HCEC 1CT (cell line): ENCODE measurements around the gene SERPINB10.

Experiments used
- DNase-seq: peaks from one replicate; pipeline ENCODE4 v3.0.0-alpha.2; 2017

Gene SERPINB10

GRCh38 chr18:63951302-63951705 is 43.5 kb downstream of the SERPINB10 start:
- DNase-seq: peak; percentile 67

DNA sequence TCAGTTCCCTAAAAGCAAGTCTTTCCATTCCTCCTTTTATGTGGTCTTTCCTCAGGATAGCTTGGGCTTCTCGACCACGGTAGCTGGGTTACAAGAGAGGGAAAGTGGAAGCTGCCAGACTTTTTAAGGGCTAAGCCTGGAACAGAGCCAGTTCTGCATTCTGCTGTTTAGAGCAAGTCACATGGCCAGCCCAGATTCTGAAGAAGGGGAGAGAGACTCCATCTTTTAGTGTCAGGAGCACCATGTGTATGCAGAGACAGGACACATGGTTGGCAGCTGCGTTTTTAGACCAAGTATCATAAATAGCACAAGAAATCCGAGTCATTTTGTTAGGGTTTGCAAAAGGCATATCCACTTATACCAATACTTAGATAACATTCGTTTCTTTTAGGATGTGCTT is 46.1 kb downstream of the SERPINB10 start:
- DNase-seq: no peak

GRCh38 chr18:63956755-63957154 is 49.0 kb downstream of the SERPINB10 start:
- peak; percentile 73 for DNase-seq

DNA sequence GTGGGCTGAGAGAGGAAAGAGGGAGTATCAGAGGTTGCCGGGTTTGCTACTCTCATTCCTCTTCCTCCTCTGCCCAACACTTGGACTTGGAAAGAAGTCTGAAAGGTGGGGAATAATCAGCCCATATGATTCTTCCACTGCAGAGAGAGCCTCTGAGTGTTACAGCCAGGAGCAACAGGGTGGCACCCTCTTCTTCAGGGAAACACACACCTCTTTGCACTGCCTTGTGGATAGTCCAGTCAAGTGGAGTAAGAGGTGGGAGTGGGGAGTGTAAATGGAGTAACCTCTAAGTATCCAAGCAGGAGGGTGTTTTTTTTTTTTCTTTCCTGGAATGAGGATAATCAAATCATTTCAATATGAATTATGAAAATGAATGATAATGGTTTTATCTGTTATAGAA is 53.1 kb downstream of the SERPINB10 start:
- no peak for DNase-seq

DNA sequence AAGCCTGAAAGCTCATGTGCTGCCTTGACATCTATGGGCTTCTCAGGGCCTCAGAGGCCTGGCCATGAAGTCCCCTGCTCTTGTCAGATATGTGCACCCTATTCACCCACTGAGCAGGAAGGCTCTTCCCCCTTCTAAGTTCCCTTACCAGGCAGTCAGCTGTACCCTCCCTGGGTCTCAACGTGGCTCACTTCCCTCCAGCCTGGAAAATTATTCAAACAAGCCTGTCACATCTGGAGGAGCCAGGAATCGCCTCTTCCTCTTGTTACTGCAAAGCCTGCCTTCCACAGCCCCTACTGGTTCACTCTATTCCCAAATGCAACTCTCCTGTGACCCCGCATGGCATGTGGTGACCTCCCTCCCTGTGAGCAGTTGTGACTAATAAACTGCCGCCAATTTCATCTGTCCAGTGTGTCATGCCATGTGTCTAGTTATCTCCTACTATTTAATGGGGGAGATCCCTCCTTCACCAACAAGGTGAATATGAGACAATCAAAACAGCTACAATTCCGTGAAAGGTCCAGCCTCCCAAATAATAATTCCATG is 53.8 kb downstream of the SERPINB10 start:
- DNase-seq: peak; percentile 49

- DNase-seq: peak; percentile 30
Measured at GRCh38 chr18:63962137-63962536, 54.4 kb downstream of the SERPINB10 start.

DNA sequence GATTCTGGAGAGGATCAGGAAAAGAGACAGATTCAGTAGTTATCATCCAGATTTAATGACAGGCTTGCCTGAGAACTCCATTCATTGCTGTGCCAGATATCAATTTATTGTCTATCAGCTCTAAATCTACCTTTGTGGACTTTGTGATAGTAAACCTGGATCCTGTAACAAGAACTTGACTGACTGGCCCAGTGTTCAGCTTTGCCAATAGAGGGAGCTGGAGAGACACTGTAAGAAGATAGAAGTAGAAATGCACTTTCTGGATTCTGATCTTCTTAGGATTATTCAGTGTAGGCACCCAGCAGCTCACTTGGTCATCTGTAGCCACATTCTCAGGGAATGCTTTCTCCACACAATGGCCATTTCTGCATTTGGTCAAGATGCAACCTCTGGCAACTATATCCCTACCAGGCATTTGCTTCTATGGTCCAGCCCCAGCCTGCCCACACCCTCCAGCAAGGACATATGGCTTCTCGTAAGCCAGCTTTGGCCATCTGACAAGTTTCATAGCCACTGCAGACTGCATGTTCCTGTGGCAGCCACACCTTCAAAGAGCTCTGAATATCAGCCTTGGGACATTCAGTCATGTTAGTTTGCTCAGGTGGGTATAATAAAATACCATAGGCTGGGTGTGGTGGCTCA is 56.0 kb downstream of the SERPINB10 start:
- peak; percentile 64 for DNase-seq

- DNase-seq: no peak
Measured at GRCh38 chr18:63964908-63965307, 57.1 kb downstream of the SERPINB10 start.

DNA sequence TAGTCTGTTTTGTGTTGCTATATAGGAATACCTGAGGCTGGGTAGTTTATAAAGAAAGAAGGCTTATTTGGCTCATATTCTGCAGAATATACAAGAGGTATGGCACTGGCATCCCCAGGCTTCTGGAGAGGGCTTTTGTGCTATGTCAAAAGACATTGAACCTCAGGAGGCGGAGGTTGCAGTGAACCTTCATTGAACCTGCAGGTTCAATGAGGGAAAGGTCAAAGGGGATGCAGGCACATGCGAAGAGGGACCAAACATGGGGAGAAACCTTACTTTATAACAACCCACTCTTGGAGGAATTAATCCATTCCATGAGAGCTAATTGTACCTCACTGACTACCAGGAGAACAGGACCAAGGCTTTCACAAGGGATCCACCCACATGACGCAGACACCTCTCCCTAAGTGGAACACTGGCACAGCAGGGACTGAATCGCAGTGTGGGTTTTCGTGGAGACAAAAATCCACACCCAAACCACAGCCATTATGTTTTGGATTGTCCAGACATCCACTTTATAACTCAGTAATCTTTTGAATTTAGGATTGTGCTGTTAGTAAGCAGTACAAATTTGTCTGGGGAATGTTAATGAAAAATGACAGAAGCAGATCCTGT is 58.1 kb downstream of the SERPINB10 start:
- no peak for DNase-seq

DNA sequence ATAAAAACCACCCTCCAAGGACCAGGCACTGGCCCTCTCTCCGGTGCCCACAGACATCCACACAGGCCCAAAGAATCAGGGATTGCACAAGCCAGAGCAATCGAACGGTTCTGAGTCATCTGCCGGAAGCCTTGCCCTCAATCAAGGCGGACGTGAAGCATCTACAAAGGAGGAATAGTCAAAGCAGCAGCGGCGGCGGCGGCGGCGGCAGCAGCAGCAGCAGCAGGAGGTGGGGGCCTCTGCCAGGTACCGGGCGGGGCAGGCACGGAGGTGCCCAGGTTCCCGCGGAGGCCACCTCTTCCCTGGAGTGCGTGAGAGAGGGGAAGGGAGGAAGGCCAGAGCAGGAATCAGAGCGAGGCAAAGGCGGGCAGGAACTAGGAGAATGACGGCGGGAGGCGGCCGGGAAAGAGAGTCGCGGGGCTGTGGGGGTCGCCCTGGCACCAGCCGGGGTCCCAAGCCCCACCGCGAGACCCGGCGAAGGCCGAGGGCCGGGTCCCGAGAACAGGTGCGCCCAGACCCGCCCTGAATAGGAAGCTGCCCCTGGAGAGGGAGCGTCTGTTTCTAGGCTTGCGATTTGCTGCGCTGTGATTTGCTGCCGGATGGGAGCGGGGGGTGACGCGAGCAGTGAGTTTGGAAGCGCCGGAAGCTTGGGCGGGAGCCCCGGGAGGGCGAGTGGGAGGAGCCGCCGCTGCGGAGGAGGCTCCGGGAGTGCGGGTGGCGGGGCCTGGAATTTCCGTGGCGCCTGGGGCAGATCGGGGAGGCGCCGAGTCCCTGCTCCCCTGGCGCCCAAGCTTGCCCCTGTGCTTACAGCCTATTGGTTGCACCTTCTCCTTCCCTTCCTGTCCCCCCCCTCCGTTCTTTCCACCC is 62.4 kb downstream of the SERPINB10 start, which contains the start of gene SERPINB8:
SERPINB8 (plus strand) TSS at position 140 of the 867 bp plus-strand sequence. CDS start 8,228 bp downstream, outside the sequence.
- DNase-seq: peak; percentile 93

- DNase-seq: peak; percentile 22
Measured at GRCh38 chr18:63970809-63971205, 63.0 kb downstream of the SERPINB10 start.

DNA sequence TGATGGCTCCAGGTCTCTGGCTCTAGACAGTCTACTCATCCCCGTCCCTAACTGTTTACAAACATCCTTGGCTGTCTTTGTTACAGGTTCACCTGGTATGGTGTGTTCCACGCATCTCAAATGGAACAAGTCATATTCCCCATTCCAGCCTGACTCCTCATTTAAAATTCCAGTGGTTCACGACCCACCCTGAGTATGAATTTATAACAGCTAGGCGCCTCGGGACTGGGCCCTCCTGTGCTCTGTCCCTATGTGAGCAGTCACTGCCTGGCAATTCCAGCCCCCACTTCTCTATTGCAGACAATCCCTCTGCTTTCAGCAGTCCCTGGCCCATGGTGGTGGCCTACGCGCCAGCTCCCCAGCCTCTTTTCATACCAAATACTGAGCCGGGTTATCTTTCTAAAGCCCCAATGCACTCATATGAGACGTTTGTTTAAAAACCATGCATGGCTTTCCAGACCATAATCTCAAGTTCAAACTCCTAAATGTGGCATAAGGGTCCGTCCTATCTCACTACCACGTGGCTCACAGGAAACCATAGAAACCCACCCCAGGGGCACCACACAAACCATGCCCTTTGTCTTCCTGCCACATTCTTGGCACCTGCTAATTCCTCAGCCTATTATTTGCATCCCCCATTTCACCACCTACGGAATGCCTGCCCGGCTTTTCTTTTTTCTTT is 63.7 kb downstream of the SERPINB10 start:
- no peak for DNase-seq

DNA sequence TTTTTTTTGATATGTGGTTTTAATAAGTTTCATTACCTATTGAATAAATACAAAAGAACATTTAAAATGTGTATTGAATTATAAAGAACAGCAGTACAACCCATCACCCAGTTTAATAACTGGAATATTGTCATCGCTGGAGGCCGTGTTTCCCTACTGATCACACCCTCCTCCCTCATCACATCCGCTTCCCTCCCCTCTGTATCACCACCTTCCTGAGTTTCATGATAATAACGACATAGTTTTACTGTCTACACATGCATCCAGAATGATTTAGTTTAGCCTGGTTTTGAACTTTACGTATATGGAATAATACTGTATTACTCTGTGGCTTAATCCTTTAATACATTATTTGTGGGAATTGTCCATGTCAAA is 64.2 kb downstream of the SERPINB10 start:
- DNase-seq: no peak

- peak; percentile 61 for DNase-seq
Measured at GRCh38 chr18:63974991-63975390, 67.2 kb downstream of the SERPINB10 start.

GRCh38 chr18:63975628-63976027 is 67.9 kb downstream of the SERPINB10 start:
- no peak for DNase-seq

DNA sequence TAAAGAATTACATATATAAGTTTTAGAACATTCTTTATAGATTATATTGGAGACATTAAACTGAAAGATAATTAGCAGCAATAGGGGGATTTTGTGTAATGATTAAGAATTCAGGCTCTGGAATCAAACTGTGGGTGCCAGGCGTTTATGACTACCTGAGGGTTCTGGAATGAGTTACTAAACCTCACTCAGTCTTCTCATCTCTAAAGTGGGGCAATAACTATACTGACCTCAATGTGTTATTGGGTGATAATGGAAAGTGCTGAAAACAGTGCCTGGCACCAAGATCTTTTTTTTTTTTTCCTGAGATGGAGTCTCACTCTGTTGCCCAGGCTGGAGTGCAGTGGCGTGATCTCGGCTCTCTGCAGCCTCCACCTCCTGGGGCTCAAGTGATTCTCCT is 69.3 kb downstream of the SERPINB10 start:
- no peak for DNase-seq

DNA sequence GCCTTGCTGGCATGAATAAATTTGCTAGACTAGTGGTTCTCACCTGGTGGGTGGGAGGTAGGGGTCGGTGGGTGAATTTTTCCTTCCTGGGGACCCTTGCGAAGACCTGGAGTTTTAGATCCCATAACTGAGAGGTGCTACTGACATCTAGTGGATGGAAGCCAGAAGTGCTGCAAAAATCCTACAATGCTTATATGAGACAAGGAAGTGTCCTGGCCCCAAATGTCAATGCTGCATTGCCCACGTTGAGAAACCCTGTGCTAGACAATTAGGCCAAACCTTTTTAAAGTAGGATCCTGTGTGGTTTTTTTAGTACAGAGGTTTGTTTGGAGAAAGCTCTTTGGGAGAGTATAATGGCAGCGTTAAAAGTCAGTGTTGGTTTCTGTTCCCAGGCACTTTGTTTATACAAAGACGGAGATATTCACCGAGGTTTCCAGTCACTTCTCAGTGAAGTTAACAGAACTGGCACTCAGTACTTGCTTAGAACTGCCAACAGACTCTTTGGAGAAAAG is 71.7 kb downstream of the SERPINB10 start:
- peak; percentile 43 for DNase-seq

GRCh38 chr18:63980027-63980426 is 72.3 kb downstream of the SERPINB10 start:
- DNase-seq: no peak

GRCh38 chr18:63980896-63981460 is 73.2 kb downstream of the SERPINB10 start:
- no peak for DNase-seq

GRCh38 chr18:63981719-63982118 is 74.0 kb downstream of the SERPINB10 start:
- no peak for DNase-seq

- no peak for DNase-seq
Measured at GRCh38 chr18:63982361-63982760, 74.6 kb downstream of the SERPINB10 start.
